Upper lobe of left lung (tissue), 6 donors: ENCODE data around the gene PFN1. TPM values are rescaled to one million over a fixed set of nuclear protein-coding genes. Genes with fewer than 3 reads are reported as not detected.
"Not testable (repeated sequence)": the region's sequence is repeated elsewhere in the genome, so short reads cannot be mapped to it uniquely, and the experiment has no call there.

ENCODE experiments used
- ATAC-seq, 2 donors: fragments of 200-7000 bp; cut with Tn5 transposase; one replicate each; pipeline ENCODE4 v1.9.1; 2022; ENCODE audit warnings: mild to moderate bottlenecking in 2 of 2, moderate library complexity in 2 of 2; ENCODE audit not compliant: low FRiP score in 2 of 2
- DNase-seq, 2 donors: peaks; one replicate each; pipeline ENCODE4 v3.0.0-alpha.2; 2019 to 2020
- H3K27ac ChIP-seq, 4 donors: fragments of 200-600 bp; sonication (generic); one replicate each; pipeline ENCODE4 v1.5.1; 2016 to 2019
- H3K27me3 ChIP-seq, 4 donors: fragments of 200-600 bp; sonication (generic); one replicate each; pipeline ENCODE4 v1.5.1; 2017 to 2019
- H3K36me3 ChIP-seq, 4 donors: fragments of 200-600 bp; sonication (generic); one replicate each; pipeline ENCODE4 v1.5.1; 2016 to 2019
- H3K4me1 ChIP-seq, 4 donors: fragments of 200-600 bp; sonication (generic); one replicate each; pipeline ENCODE4 v1.5.1; 2018 to 2019
- H3K4me3 ChIP-seq, 4 donors: fragments of 200-600 bp; sonication (generic); one replicate each; pipeline ENCODE4 v1.5.1; 2017 to 2019; ENCODE audit warnings: mild to moderate bottlenecking in 2 of 4, moderate library complexity in 1 of 4
- H3K9me3 ChIP-seq, 4 donors: fragments of 200-600 bp; sonication (generic); one replicate each; pipeline ENCODE4 v1.5.1; 2018 to 2019
- EP300 ChIP-seq, 4 donors: sonication (generic); formaldehyde crosslinking; IDR thresholded peaks; one replicate each; pipeline ENCODE4 v1.5.1; 2017; ENCODE audit warnings: antibody characterized with exemption in 4 of 4, control low read depth in 2 of 4
- POLR2A ChIP-seq, 4 donors: fragments of 450-650 bp; IDR thresholded peaks; one replicate each; pipeline ENCODE4 v1.5.1; 2016 to 2017; ENCODE audit warnings: antibody characterized with exemption in 4 of 4, mild to moderate bottlenecking in 2 of 4
- POLR2AphosphoS5 ChIP-seq, 2 donors: sonication (generic); formaldehyde crosslinking; IDR thresholded peaks; one replicate each; pipeline ENCODE4 v1.5.1; 2017; ENCODE audit warnings: antibody characterized with exemption in 2 of 2
- WGBS, 2 donors: methylation state at CpG; one replicate each; pipeline ENCODE4 v1.1.5; 2017 to 2018; 5-methylcytosine and 5-hydroxymethylcytosine counted together
- total RNA-seq, 6 donors: library from RNA; depleted of rRNA in 4 of 6; stranded (reverse); fragments of >200 nt in 4 of 6; gene quantifications; one replicate each; pipeline versions ENCODE4 v1.1.0 to v1.2.1, GENCODE V29; 2016 to 2021
- TF ChIP-seq, protein P1 (sequence below), 6 experiments: fragments of 450-650 bp in 4 of 6; fragments of 200-600 bp in 2 of 6; sonication (generic) in 2 of 6; IDR thresholded peaks; one replicate each; pipeline ENCODE4 v1.5.1; 2016 to 2019; ENCODE audit warnings: antibody characterized with exemption in 6 of 6
- donor health status: DM: no; HTN: no; CAD: no; lungs with moderate emphysema.
- donor health status: DM: no; HTN: yes; CAD: no; lungs with severe emphysema.

Gene PFN1
- total RNA-seq, 6 donors from 2014 or later, result 403 to 814 (median 641) TPM

DNA sequence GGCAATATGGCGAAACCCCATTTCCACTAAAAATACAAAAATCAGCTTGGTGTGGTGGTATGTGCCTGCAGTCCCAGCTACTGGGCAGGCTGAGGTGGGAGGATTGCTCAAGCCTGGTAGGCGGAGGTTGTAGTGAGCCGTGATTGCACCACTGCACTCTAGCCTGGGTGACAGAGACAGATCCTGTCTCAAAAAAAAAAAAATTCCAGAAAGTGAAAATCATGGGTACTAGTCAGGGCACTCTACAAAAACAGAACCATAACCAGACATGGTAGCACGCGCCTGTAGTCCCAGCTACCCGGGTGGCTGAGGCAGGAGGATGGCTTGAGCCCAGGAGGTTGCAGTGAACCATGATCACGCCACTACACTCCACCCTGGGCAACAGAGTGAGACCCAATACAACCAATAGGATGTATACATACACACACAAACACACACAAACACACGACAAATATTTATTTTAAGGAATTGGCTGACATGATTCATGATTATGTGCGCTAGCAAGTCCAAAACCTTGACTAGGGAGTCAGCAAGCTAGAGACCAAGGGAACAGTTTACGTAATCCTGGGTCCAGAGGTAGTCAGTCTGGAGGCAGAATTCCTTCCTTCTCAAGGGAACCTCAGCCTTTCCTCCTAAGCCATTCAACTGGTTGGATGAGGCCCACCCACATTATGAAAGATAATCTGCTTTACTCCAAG lies 27.8 kb downstream of the PFN1 start:
- peak in 1 of 2 donors; percentile 64 for DNase-seq
- no peaks in the 10 kb centered on the region for H3K9me3 ChIP-seq
- H3K4me3 ChIP-seq, result no peak overlapping the region
- no peak overlapping the region for H3K27ac ChIP-seq
- ATAC-seq, result peak; percentile 78 to 85
- TF ChIP-seq POLR2AphosphoS5 (IDR thresholded peaks at IDR 0.05) (no peak), POLR2A (IDR thresholded peaks at IDR 0.05) (no peak), EP300 (IDR thresholded peaks at IDR 0.05) (no peak)
- TF ChIP-seq, protein P1, sequence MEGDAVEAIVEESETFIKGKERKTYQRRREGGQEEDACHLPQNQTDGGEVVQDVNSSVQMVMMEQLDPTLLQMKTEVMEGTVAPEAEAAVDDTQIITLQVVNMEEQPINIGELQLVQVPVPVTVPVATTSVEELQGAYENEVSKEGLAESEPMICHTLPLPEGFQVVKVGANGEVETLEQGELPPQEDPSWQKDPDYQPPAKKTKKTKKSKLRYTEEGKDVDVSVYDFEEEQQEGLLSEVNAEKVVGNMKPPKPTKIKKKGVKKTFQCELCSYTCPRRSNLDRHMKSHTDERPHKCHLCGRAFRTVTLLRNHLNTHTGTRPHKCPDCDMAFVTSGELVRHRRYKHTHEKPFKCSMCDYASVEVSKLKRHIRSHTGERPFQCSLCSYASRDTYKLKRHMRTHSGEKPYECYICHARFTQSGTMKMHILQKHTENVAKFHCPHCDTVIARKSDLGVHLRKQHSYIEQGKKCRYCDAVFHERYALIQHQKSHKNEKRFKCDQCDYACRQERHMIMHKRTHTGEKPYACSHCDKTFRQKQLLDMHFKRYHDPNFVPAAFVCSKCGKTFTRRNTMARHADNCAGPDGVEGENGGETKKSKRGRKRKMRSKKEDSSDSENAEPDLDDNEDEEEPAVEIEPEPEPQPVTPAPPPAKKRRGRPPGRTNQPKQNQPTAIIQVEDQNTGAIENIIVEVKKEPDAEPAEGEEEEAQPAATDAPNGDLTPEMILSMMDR (IDR thresholded peaks at IDR 0.05), result no peak
- no peaks in the 10 kb centered on the region for H3K36me3 ChIP-seq
- H3K27me3 ChIP-seq, result no peaks in the 10 kb centered on the region
- peaks cover 0 to 10% (median 3%) of the 10 kb centered on the region in 4 donors for H3K4me1 ChIP-seq
- 74 to 79% methylated on average over 9 to 10 of the region's 10 CpGs for WGBS, 2 donors

DNA sequence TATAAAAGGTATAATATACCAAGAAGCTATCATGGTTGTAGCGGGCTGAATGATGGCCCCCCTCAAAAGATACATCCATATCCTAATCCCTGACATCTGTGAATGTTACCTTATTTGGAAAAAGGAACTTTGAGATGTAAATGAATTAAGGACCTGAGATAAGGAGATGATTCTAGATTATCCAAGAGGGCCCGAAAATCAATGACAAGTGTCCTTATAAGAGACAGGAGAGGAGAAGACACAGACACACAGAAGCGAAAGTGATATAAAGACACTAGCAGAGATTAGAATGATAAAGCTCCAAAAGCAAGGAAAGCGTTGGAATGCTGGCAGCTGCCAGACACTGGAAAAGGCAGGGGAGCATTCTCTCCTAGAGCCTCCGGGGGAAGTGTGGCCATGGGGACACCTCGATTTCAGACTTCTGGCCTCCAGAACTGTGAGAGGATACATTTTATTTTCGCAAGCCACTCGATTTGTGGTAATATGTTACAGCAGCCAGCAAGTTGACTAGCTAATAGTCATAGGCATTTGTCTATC lies 28.8 kb downstream of the PFN1 start:
- H3K36me3 ChIP-seq, result no peaks in the 10 kb centered on the region
- H3K27me3 ChIP-seq, result no peaks in the 10 kb centered on the region
- H3K27ac ChIP-seq, result no peak overlapping the region
- no peak overlapping the region for H3K4me3 ChIP-seq
- WGBS, 2 donors, result 59 to 63% methylated on average over 8 of the region's 8 CpGs
- no peaks in the 10 kb centered on the region for H3K9me3 ChIP-seq
- TF ChIP-seq, protein P1 (IDR thresholded peaks at IDR 0.05), result no peak
- TF ChIP-seq EP300 (IDR thresholded peaks at IDR 0.05), result no peak
- no peak for TF ChIP-seq POLR2A (IDR thresholded peaks at IDR 0.05)
- no peak for TF ChIP-seq POLR2AphosphoS5 (IDR thresholded peaks at IDR 0.05)
- H3K4me1 ChIP-seq, result peaks cover 0 to 10% (median 3%) of the 10 kb centered on the region in 4 donors
- DNase-seq (no peak), ATAC-seq (no peak)

DNA sequence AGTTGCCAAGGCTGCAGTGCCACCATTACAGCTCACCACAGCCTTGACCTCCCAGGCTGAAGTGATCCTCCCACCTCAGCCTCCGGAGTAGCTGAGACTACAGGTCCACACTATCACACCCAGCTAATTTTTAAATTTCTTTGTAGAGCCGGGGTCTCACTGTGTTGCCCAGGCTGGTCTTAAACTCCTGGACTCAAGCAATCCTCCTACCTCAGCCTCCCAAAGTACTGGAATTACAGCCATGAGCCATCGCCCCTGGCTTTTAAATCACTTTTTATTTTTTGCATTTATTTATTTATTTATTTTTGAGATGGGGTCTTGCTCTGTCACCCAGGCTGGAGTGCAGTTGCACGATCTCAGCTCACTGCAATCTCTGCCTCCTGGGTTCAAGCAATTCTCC lies 33.8 kb downstream of the PFN1 start:
- not testable (repeated sequence) for H3K9me3 ChIP-seq, H3K27ac ChIP-seq, H3K27me3 ChIP-seq, DNase-seq, H3K4me1 ChIP-seq, H3K4me3 ChIP-seq, H3K36me3 ChIP-seq, ATAC-seq
- WGBS, 2 donors, result 92 to 96% methylated on average over 4 of the region's 4 CpGs

DNA sequence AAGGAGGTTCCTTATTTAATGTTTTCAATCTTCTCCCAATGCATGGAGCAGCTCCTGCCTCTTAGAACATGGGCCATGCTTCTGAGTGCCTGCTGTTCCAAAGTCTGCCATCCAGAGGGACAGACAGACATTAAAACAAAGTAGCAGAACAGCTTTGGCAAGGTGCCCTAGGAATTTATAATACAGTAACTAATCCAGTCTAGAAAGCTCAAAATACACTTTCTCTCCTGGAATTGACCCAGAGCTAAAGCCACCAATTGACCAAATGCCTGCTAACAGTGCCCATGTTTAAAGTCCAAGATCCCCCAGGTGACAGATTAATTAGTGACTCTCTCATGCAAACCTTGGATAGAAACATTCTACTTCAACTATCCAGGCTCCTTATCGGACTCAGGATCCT lies 34.3 kb downstream of the PFN1 start:
- ATAC-seq (no peak), DNase-seq (no peak)
- H3K4me1 ChIP-seq, result peaks cover 6 to 10% (median 7%) of the 10 kb centered on the region in 4 donors
- H3K27ac ChIP-seq, result no peak overlapping the region
- no peaks in the 10 kb centered on the region for H3K9me3 ChIP-seq
- H3K4me3 ChIP-seq, result no peak overlapping the region
- no peak for TF ChIP-seq POLR2AphosphoS5 (IDR thresholded peaks at IDR 0.05)
- TF ChIP-seq EP300 (IDR thresholded peaks at IDR 0.05), result no peak
- TF ChIP-seq, protein P1 (IDR thresholded peaks at IDR 0.05), result no peak
- TF ChIP-seq POLR2A (IDR thresholded peaks at IDR 0.05), result no peak
- 63 to 86% methylated on average over 1 of the region's 1 CpG for WGBS, 2 donors
- no peaks in the 10 kb centered on the region for H3K36me3 ChIP-seq
- no peaks in the 10 kb centered on the region for H3K27me3 ChIP-seq

DNA sequence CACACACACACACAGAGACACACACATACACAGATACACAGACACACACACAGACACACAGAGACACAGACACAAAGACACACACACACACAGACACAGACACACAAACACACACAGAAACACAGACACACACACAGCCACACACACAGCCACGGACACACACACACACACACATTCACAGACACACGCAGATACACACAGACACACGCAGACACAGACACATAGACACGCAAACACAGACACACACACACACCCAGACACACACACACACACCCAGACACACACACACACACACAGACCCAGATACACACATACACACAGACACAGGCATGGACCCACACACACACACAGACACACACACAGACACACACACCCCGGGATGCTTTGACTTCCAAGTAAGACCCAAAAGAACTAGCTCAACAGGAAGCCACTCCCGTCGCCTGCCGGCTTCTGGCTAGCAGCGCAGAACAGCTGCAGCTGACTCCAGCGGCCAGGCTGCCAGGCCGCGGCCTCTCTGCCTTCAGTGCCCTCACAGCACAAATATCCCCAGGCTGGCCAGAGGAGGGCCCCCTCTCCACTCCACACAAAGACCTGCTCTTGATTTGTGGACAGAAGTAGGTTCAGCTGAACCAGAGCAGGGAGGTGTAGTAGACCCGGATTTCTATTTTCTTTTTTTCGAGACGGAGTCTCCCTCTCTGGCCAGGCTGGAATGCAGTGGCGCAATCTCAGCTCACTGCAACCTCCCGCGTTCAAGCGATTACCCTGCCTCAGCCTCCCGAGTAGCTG lies 39.4 kb downstream of the PFN1 start:
- TF ChIP-seq, protein P1 (IDR thresholded peaks at IDR 0.05), result peak; percentile 87 to 96 (median 95)
- TF ChIP-seq POLR2AphosphoS5 (IDR thresholded peaks at IDR 0.05) (peak in 1 of 2 donors; percentile 41), POLR2A (IDR thresholded peaks at IDR 0.05) (peak in 1 of 4 donors; percentile 13), EP300 (IDR thresholded peaks at IDR 0.05) (no peak)
- Histone ChIP-seq H3K27me3 (no peaks in the 10 kb centered on the region), H3K36me3 (no peaks in the 10 kb centered on the region), H3K9me3 (no peaks in the 10 kb centered on the region), H3K4me1 (peaks cover 9 to 18% (median 10%) of the 10 kb centered on the region in 4 donors), H3K4me3 (no peak overlapping the region), H3K27ac (peak overlapping the region; percentile 63 to 79 (median 75))
- DNase-seq (peak; percentile 92 to 94), ATAC-seq (peak; percentile 96 to 99)
- 21% methylated on average over 14 to 20 of the region's 20 CpGs for WGBS, 2 donors
